GM19043 (cell line): ENCODE data around the gene XPA.
"Not testable (repeated sequence)": the region's sequence is repeated elsewhere in the genome, so short reads cannot be mapped to it uniquely, and the experiment has no call there.

Source experiments
- ATAC-seq: cut with Tn5 transposase; IDR thresholded peaks from one replicate; pipeline ENCODE4 v1.9.1; 2021; ENCODE audit warnings: low read depth; ENCODE audit not compliant: unreplicated experiment

Gene XPA

DNA sequence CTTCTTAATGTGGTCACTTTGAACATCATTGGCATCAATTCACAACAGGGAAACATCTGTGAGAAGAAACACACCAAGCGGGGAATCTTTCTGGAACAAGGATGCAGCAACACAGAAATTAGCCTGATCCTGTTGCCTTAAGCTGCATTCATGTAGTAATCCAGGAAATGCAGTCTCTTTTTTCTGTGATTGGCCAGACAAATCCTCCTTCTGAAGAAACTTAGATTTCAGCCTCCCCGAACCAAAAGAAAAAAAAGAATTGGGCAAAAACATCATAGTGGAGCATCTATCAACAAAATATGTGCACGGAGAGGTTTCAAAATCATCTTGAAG lies 7.2 kb upstream of the XPA start:
- ATAC-seq = no peak

DNA sequence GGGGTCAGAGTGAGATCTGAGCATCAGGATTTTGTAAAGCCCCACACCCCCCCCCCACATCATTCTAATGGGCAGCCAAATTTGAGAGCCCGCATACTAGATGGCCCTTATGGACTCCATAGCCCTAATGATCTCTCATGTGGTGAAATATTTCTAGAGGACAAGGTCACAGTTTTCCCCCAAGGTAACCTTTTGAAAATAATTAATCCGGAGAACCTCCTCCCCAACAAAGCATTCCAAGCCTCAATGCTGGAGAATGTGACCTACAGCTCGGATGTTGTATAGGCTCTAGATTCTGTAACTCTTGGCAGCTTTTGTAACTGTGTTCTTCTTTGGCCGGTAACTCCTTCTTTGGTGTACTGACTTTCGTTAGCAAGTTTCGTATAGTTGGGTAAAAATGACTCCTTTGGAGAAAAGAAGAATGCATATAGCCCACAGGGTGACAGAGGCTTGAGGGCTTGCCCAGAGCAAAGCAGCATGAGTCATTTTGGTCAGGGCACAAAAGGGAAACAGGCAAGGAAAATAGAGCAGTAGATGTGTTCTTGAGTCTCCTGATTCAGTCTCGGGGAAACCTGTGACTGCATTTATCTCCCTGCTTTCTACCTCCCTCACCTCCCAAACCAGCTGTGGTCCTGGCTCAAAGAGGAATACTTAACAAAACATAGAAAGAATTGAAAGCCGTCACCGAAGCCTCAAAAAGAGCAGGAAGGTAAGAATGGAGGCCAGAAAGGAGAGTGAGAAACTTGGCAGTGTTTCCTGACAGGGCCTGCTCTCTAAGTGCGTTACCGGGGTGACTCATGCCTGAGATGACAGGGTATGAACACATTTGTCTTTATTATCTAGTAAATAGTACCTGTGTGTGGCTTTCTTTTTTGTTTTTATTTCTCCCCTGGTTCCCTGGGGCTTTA lies 6.6 kb upstream of the XPA start:
- no peak for ATAC-seq

DNA sequence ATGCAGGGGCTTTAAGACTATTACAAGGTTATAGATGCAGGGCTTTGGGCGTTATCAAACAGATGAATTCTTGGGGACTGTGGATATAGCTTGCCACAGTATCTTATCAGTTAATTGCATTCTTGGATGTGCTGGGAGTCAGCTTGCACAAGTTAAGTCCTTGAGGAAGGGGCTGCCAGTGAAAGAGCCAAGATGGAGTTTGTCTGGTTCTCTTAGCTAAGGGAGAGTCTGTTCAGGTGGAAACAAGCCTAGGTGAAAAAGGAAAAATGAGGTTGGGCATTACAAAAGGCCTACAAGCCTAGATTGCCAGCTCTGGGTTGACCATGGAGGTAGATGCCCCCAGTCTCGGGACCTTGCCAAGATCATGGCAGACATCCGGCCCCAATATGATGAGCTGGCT lies 2.7 kb upstream of the XPA start:
- ATAC-seq = not testable (repeated sequence)

DNA sequence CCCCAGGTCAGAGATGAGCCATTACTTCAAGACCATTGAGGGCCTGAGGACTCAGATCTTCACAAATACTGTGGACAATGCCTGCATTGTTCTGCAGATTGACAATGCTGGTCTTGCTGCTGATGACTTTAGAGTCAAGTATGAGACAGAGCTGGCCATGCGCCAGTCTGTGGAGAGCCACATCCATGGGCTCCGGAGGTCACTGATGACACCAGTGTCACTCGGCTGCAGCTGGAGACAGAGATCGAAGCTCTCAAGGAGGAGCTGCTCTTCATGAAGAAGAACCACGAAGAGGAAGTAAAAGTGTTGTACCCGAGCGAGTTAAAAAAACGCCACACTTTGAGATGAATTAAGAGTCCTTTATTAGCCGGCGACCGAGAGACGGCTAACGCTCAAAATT lies 2.1 kb upstream of the XPA start:
- not testable (repeated sequence) for ATAC-seq

DNA sequence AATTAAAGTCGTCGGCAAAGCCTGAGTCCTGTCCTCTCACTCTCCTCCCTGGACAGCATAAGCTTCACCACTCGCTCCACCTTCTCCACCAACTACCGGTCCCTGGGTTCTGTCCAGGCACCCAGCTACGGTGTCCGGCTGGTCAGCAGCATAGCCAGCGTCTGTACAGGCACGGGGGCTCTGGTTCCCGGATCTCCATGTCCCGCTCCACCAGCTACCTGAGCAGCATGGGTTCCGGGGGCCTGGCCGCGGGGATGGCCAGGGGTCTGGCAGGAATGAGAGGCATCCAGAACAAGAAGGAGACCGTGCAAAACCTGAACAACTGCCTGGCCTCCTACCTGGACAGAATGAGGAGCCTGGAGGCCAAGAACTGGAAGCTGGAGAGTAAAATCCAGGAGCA lies 1.7 kb upstream of the XPA start:
- no peak for ATAC-seq

DNA sequence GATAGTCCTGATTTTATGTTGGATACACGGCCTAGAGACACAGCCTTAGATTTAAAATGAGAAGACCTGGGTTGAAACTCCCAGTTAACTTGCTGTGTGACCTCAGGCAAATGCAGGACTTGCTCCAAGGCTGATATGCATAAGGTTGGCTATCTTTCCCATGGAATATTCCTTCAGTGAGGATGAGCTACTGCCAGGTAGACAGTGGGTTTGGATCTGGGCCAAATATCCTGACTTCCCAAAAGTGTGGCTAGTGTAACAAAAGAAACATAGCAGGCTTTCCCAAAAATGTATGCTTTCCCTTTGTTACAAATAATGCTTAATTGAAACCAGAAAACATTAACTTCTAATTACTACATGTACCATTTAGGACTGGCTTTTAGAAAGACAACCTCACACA lies 697 bp upstream of the XPA start:
- no peak for ATAC-seq

DNA sequence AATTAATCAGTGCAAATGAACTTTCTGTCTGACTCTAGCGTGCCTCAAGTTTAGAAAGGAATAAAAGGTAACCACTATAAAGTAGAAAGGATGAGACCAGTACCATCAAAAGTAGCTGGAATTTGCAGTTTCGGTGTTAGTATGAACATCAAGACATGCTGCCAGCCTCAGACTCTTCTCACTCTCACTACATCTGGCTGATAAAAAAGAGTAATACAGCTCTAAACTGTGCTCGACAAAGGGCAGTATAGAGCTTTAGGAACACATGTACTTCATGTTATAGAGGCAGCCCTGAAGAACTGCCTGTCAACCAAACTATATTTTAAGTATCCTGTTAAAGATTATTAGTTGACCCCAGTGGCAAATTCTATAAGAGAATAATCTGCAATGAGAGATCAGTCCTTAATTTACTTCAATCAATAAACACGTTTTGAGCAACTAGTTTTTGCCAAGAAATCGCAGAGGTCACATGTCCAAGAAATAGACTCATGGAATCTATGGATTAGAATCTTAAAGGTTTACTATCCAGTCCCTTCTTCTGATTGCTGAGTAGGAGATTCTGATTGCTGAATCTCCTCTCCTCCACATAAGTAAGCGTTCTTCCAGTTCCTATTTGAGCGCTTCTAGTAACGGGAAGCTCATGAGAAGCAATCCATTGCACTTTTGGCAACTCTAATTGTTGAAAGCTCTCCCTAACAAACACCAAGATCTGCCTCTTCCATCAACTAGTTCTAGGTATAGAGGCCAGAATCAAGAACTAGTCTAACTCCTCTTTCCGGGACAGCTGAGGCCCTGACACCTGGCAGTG lies 941 bp downstream of the XPA start:
- no peak for ATAC-seq

DNA sequence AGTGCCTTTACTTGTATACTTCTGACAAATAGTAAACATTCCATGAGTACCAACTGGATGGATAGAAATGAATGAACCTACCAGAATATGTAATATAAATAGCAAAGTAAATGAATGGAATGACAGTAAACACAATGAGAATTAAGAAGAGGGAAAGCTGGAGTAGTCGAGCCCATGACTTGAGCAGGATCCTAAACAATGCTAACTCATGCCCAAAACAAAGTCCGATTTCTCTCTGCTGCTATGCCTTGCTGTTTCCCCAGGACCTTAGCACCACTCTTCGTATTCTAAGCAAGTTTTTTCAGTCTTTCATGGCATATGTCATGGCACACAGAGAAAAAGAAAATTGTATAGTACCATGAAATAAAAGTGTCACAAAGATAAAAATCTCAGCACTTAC lies 1.8 kb downstream of the XPA start:
- ATAC-seq = no peak

DNA sequence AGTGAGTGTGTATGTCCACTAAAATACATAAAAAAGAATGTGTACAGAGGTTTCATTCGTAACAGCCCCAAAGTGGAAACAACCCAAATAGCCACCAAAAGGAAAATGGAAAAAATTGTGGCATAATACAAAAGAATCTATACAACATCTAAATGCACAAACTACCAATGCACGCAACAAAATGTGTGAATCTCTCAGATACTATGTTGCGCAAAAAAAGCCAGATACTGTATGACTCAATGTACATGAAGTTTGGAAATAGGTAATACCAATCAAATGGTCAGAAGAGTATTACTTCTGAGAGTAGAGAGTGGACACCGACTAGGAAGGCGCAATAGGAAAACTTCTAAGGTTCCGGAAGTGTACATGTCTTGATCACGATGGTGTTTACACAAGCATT lies 2.4 kb downstream of the XPA start:
- ATAC-seq = no peak

DNA sequence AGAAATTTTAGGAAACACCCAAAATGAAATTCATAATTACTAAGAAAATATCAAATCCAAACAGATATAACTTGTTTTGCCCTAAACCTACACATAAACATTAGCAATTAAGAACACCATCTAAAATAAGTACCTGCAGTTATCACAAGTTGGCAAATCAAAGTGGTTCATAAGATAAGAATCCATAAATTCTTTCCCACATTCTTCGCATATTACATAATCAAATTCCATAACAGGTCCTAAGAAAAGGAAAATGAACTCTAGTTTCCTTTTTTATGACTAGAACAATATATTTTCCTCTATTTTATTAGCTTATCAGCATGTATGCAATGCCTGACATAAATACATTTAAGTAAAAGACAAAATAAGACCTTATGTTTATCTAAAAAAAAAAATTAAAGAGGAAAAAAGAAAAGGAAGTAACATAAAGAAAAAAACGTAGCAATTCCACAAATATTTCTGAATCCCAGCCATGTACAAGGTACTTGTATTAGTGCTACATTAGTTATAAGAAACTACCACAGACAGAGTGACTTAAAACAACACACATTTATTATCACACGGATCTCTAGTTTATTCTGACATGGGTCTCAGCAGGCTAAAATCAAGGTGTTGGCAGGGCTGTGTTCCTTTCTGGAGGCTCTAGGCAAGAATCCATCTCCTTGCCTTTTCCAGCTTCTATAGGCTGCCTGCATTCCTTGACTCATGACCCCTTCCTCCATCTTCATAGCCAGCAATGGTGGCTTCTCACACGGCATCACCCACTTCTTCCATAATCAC lies 7.5 kb downstream of the XPA start:
- ATAC-seq = no peak

DNA sequence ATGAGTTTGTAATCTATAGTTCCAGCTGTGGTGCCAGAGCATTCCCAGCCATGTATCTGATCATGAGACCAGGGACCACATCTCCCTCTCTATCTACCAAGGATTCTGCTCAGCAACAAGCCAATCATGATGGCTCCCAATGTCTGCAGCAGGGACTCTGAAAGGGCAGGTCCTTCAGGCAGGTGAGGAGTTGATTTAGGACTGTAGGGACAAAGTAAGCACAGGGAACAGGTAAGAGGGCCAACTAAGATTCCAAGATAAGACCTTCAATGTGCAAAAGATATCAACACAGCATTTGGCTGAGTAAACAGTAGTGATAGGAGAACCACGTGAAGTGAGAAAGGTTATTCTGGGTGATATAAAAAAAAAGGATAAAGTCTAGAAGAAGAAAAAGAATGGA lies 8.5 kb downstream of the XPA start:
- no peak for ATAC-seq

DNA sequence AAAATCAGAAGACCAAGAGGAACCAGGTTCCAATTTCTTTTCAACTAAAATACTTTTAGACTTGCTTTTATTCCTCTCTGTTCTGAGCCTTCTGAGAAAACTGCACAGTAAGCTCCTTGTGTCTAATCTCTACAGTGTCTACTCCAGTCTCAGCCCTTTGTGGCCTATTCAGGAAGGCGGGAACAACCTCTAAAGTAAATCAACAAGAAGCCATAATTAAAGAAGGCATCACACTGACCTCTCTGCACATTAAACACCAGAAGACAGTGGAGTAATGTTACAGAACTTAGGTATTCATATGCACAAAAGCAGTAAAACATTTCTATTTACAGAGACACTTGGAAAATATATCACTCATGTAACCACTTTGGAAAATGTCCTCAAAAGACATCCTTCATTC lies 14.9 kb downstream of the XPA start:
- ATAC-seq = no peak

DNA sequence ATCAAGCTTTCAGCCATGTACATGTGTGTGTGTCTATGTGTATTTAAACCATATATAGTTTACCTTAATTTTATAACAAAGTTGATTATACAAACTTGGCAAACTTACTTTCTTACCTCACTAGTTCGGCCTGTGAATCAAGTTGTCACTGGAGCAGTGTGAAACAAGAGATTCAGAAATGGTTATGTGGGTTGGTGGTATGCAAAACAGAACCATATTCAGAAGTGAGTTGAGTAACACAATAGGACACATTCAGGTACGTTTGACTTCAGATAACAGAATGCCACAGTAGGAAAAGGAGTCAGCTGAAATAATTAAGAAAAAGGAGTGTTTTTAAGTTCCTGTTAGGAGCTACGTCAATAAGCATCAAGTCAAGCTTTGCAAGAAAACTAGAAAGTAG lies 21.5 kb downstream of the XPA start:
- no peak for ATAC-seq

DNA sequence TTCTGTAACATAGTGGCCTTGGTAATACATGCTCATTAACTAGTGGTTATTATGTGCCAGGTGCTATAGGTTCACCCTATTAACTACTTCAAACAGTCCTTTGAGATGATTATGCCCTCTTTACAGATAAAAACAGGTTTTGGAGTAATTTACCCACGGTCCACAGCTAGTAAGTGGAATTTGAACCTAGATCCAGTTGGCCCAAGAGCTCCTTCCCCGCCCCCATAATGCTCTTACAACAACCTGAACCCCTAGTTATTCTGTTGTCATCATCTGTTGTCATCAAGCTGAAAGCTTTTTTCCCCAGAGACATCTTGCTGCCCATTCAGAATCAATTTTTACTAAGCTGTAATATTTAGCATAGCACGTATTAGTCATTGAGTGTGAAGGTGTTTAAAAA lies 23.2 kb downstream of the XPA start:
- ATAC-seq = no peak

DNA sequence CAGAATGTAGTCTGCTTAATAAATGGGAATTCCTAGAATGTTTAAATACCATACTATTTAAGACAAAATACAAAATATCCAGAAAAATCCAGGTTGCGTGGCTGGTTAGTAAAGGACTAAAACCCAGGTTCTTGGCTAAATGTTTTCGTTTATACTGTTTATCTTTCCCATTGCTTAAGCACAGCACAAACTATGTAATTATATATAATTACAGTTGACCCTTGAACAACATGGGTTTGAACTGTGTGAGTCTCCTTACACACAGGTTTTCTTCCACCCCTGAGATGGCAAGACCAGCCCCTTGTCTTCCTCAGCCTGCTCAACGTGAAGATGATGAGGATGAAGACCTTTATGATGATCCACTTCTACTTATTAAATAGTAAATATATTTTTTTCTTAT lies 24.7 kb downstream of the XPA start:
- ATAC-seq = no peak

DNA sequence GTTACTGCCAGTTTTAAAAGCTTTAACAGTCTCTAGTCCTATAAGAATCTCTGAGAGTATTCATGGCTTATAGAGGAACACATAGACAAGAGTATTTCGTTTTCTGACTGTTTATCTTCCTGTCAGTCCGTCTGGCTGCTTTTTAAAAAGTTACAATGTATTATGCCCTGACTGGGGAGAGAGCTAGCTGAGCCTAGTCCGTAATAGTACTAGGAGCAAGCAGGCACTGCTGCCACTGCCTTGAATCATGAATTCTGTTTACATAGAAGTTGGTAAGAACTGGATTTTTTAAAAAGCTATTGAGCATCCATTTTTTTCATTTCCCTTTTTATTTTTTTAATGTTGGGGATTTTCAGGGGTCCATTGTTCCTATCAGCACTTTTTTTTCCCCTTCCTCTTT lies 26.6 kb downstream of the XPA start:
- no peak for ATAC-seq

DNA sequence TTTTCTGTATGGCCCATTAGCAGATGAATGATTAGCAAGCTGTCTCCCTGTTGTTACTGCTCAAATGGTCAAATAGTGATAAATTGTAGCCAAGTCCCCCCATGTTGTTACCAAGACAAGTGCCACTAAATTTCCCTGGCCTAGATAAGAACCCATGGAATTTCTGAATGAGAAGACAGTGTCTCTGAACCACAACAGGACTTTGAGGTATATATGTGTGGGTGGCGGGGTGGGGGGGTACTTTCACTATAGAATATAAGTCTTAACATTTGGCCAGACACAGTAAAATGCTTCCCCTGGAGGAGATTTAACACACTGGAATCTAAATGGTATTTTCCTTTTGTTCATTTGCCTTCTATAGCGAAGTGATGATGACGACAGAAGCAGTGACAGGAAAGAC lies 28.7 kb downstream of the XPA start:
- no peak for ATAC-seq

DNA sequence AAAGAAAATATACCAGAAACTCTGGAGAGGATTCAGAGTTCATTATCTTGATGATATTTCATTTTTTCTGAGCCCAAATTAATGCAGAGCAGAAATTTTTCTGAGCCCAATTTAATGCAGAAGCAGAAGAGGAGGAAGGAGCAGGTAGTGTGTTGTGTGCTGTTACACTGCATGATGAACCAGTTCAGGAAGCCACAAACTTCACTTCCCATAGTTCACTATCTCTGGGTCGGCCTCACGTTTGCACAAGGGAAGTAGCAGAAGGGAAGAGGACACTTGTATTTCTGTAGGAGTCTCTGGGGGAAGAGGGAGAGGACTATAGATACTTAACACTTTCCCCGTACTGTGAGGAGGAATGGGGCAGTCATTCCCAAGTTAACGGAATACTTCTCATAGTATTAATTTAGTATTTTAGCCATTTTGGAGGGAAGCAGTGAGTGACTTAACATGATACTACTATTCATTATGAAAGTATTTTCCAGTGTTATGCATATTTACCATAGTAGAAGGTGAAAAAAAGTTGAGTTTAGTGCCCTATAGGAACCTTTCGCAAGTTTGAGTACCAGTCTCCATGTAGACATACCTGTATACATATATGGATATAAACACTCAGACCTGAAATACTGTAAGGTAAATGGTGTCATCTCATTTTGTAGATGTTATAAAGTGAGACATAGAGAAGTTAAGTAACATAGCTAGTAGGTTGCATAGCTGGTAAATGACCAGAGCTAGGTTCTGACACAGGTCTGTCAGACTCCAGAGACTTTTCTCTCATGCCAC lies 30.0 kb downstream of the XPA start:
- ATAC-seq = no peak

DNA sequence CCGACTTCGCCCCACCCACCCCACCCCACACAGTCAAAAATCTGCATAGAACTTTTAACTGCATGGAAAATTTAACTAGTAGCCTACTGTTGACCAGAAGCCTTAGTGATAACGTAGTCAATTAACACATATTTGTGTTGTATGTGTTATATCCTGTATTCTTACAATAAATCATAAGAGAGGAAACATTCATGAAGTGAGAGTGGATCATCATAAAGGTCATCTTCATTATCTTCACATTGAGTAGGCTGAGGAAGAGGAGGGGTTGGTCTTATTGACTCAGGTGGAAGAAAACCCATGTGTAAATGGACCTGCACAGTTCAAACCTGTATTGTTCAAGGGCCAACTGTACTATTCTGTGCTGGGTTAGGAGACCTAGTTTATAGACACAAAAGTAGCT lies 31.4 kb downstream of the XPA start:
- no peak for ATAC-seq

DNA sequence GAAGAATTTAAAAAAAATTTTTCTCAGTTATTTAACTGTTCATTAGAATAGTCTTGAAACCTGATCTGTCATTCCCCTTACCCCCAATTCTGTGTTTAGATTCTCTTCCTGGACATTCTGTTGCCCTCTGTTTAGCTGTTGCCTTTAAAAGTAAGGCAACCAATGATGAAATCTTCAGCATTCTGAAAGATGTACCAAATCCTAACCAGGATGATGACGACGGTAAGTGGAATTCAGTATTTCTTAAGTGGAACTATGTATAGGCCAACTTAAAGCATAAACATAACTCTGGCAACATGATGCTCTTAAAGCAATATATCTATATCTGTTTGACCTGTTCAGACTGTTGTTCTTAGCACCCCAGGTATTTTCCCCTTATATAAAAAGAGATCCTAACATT lies 36.3 kb downstream of the XPA start:
- ATAC-seq = no peak

DNA sequence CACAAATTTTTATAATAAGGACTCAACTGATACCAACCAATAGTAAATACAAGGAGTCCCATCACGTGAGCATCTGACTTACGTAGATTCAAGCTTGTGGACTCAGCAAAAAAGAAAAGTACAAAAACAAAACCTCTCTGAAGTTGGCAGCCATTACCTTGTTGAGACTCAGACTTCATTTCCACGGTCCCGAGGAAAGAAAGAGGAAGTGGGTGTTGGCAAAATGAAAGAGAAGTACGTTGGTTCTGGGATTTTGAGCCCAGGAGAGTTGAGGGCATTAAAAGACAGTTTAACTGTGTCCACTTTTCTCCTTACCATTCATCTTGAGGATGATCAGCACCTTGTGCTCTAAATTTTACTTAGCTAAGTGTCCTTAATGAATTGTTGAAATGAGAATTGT lies 36.8 kb downstream of the XPA start:
- ATAC-seq = no peak
